HepG2 (cell line): ENCODE measurements around the gene TAS1R3. TPM values are rescaled to one million over a fixed set of nuclear protein-coding genes. Genes with fewer than 3 reads are reported as not detected.
A peak's percentile ranks its signal among the peaks of the same experiment; 100 is the strongest.

Source experiments
- ATAC-seq: fragments of 200-7000 bp; cut with Tn5 transposase; 3 replicates; pipeline ENCODE4 v1.9.1; 2020; ENCODE audit warnings: mild to moderate bottlenecking, moderate library complexity
- BruUV-seq: library from RNA; stranded (reverse); fragments of 400-500 nt; replicated peaks from 2 replicates; lab custom pipeline; 2021; lab: Mats Ljungman, UMichigan
- CTCF ChIA-PET: fragments of 300-600 bp; formaldehyde crosslinking; extraction: SDS; loops from one replicate; lab custom pipeline; 2021; ENCODE audit warnings: low total read pairs, inconsistent platforms, low intra/inter-chr PET ratio; lab: Yijun Ruan, JAX
- POLR2A ChIA-PET: fragments of 350-600 bp; sonication (Branson Sonifier 250); formaldehyde crosslinking; loops from one replicate; lab custom pipeline; 2020; ENCODE audit warnings: antibody characterized with exemption, inconsistent platforms; lab: Yijun Ruan, JAX
- DNase-seq: peaks from one replicate; pipeline ENCODE4 v3.0.0-alpha.2; 2015; ENCODE audit warnings: low spot score
- FAIRE-seq: peaks from 3 replicates; lab custom pipeline; 2011; peaks lifted over from hg19 to GRCh38; lab: Jason Lieb, UNC
- H2AFZ ChIP-seq: one replicate; pipeline ENCODE4 v1.6.1; 2011; ENCODE audit warnings: low read length, inconsistent platforms
- H3K27ac ChIP-seq: fragments of 300-600 bp; 3 replicates; pipeline ENCODE4 v1.8.0; 2011; ENCODE audit warnings: mixed run types, mild to moderate bottlenecking, mixed read lengths, low read length, inconsistent platforms; ENCODE audit not compliant: insufficient read depth; ENCODE audit errors: extremely low read length
- H3K27me3 ChIP-seq, 2 experiments: fragments of 200-600 bp in 1 of 2; 2 replicates in 1 of 2; 3 replicates in 1 of 2; pipeline versions ENCODE4 v1.6.0 to v1.8.0; 2011; ENCODE audit warnings: low read length in 2 of 2, mild to moderate bottlenecking in 2 of 2, moderate library complexity in 2 of 2, inconsistent platforms in 1 of 2; ENCODE audit not compliant: insufficient read depth in 2 of 2, control insufficient read depth in 1 of 2
- H3K36me3 ChIP-seq, 2 experiments: fragments of 200-600 bp in 1 of 2; replicated peaks in 1 of 2; 2 replicates in 1 of 2; 3 replicates in 1 of 2; pipeline versions ENCODE4 v1.5.1 to v1.8.0; 2011; ENCODE audit warnings: low read length in 2 of 2, inconsistent platforms in 1 of 2; ENCODE audit not compliant: insufficient read depth in 2 of 2, control insufficient read depth in 1 of 2
- H3K4me1 ChIP-seq: 2 replicates; pipeline ENCODE4 v1.5.1; 2012; ENCODE audit warnings: low read length, inconsistent platforms; ENCODE audit not compliant: insufficient read depth
- H3K4me2 ChIP-seq: 2 replicates; pipeline ENCODE4 v1.6.0; 2011; ENCODE audit warnings: low read depth, low read length, inconsistent platforms
- H3K4me3 ChIP-seq, 3 experiments: fragments of 200-600 bp in 1 of 3; sonication (generic), shearing (Covaris generic) in 1 of 3; replicated peaks in 1 of 3; 2 replicates each; pipeline ENCODE4 v1.5.1; 2011 to 2016; ENCODE audit warnings: low read length in 3 of 3, inconsistent platforms in 2 of 3, low read depth in 2 of 3, mild to moderate bottlenecking in 2 of 3, control low read depth in 1 of 3, mixed read lengths in 1 of 3; ENCODE audit not compliant: insufficient read depth in 1 of 3
- H3K79me2 ChIP-seq: one replicate; pipeline ENCODE4 v1.6.1; 2011; ENCODE audit warnings: low read length, inconsistent platforms; ENCODE audit not compliant: insufficient read depth
- H3K9ac ChIP-seq: 2 replicates; pipeline ENCODE4 v1.6.0; 2011; ENCODE audit warnings: mild to moderate bottlenecking, low read depth, low read length, inconsistent platforms; ENCODE audit not compliant: insufficient read depth
- H3K9me3 ChIP-seq: 2 replicates; pipeline ENCODE4 v1.5.1; 2012; ENCODE audit warnings: mild to moderate bottlenecking, low read length
- H4K20me1 ChIP-seq: 2 replicates; pipeline ENCODE4 v1.6.0; 2011; ENCODE audit warnings: inconsistent platforms, mild to moderate bottlenecking, low read length, moderate library complexity; ENCODE audit not compliant: insufficient read depth
- AGO2 ChIP-seq: fragments of 200-400 bp; formaldehyde crosslinking; optimal IDR thresholded peaks from 2 replicates; pipeline ENCODE3; 2017; ENCODE audit warnings: mild to moderate bottlenecking, low read depth, low read length, moderate library complexity
- AKAP8 ChIP-seq: sonication (generic); formaldehyde crosslinking; IDR thresholded peaks from 2 replicates; pipeline ENCODE4 v1.5.1; 2020; ENCODE audit warnings: mild to moderate bottlenecking, missing genetic modification reagents
- ARNT2 ChIP-seq: sonication (generic); formaldehyde crosslinking; IDR thresholded peaks from 2 replicates; pipeline ENCODE4 v1.8.0; 2022; ENCODE audit warnings: mild to moderate bottlenecking, low read depth, missing genetic modification reagents, moderate library complexity
- BORCS8-MEF2B ChIP-seq: sonication (generic); formaldehyde crosslinking; IDR thresholded peaks from 2 replicates; pipeline ENCODE4 v1.8.0; 2022; ENCODE audit warnings: mild to moderate bottlenecking, missing genetic modification reagents
- CBX2 ChIP-seq, 2 experiments: fragments of 200-600 bp in 1 of 2; sonication (generic); formaldehyde crosslinking in 1 of 2; IDR thresholded peaks; 2 replicates each; pipeline versions ENCODE4 v1.7.0 to v1.8.1; 2018 to 2022; ENCODE audit warnings: low read depth in 2 of 2, low read length in 1 of 2, mild to moderate bottlenecking in 1 of 2, missing genetic modification reagents in 1 of 2
- EP300 ChIP-seq, 3 experiments: sonication (generic) in 1 of 3; formaldehyde crosslinking in 1 of 3; IDR thresholded peaks; 2 replicates each; pipeline versions ENCODE4 v1.5.1 to v1.6.1; 2011 to 2020; ENCODE audit warnings: low read depth in 2 of 3, low read length in 2 of 3, borderline replicate concordance in 1 of 3, improper control_type of control experiment in 1 of 3, mild to moderate bottlenecking in 1 of 3, missing genetic modification reagents in 1 of 3, moderate library complexity in 1 of 3
- GRHL1 ChIP-seq: sonication (generic); formaldehyde crosslinking; conservative IDR thresholded peaks from 2 replicates; pipeline ENCODE4 v1.8.0; 2022; ENCODE audit warnings: missing genetic modification reagents
- HNRNPLL ChIP-seq: fragments of 200-400 bp; formaldehyde crosslinking; IDR thresholded peaks from 2 replicates; pipeline ENCODE4 v1.6.1; 2017; ENCODE audit warnings: mild to moderate bottlenecking, low read depth, low read length; ENCODE audit not compliant: poor library complexity, severe bottlenecking
- MTA3 ChIP-seq: sonication (generic); formaldehyde crosslinking; IDR thresholded peaks from 2 replicates; pipeline ENCODE4 v1.4.0; 2020; ENCODE audit warnings: missing genetic modification reagents
- MTERF4 ChIP-seq: sonication (generic); formaldehyde crosslinking; IDR thresholded peaks from 2 replicates; pipeline ENCODE4 v1.8.0; 2023; ENCODE audit warnings: mild to moderate bottlenecking, missing genetic modification reagents
- RELA ChIP-seq: sonication (generic); formaldehyde crosslinking; IDR thresholded peaks from 2 replicates; pipeline ENCODE4 v1.4.0; 2020; ENCODE audit warnings: missing genetic modification reagents
- RFXANK ChIP-seq: IDR thresholded peaks from 2 replicates; pipeline ENCODE4 v1.6.1; 2016
- STAG1 ChIP-seq: sonication (generic); formaldehyde crosslinking; IDR thresholded peaks from 2 replicates; pipeline ENCODE4 v1.4.0; 2020; ENCODE audit warnings: missing genetic modification reagents
- ZNF3 ChIP-seq: IDR thresholded peaks from 2 replicates; pipeline ENCODE4 v1.7.0; 2017; ENCODE audit warnings: inconsistent platforms
- ZNF337 ChIP-seq: sonication (generic); formaldehyde crosslinking; IDR thresholded peaks from 2 replicates; pipeline ENCODE4 v1.5.1; 2020; ENCODE audit warnings: missing genetic modification reagents, low read depth, mild to moderate bottlenecking, borderline replicate concordance
- ZNF800 ChIP-seq: sonication (generic); formaldehyde crosslinking; IDR thresholded peaks from 2 replicates; pipeline ENCODE4 v1.4.0; 2020; ENCODE audit warnings: missing genetic modification reagents
- ZSCAN22 ChIP-seq: sonication (generic); formaldehyde crosslinking; IDR thresholded peaks from 2 replicates; pipeline ENCODE4 v1.4.0; 2020; ENCODE audit warnings: mild to moderate bottlenecking, missing genetic modification reagents
- WGBS: methylation state at CpG from one replicate; pipeline ENCODE4 v1.1.6; 2017; ENCODE audit warnings: low lambda C conversion rate; 5-methylcytosine and 5-hydroxymethylcytosine counted together
- in situ Hi-C: cut with HindIII; loops from 2 replicates; pipeline ENCODE4 v1.10.0; 2017; ENCODE audit warnings: low pct_unique_long_range_greater_than_20kb; ENCODE audit not compliant: extremely low pct_ligation_motif_present
- intact Hi-C: fragments of 100-400 bp; cut with micrococcal nuclease; formaldehyde crosslinking; loops from one replicate; pipeline ENCODE4 v1.10.0; 2022; ENCODE audit not compliant: unreplicated experiment
- polyA plus RNA-seq, 8 experiments: library from polyadenylated mRNA; depleted of rRNA in 3 of 8; stranded (reverse) in 7 of 8; unstranded in 1 of 8; fragments of >200 nt; fragmentation: Illumina TruSeq in 4 of 8; extraction: Trizol in 4 of 8; gene quantifications; 2 replicates each; pipeline versions ENCODE4 v1.2.1 to v1.2.3, GENCODE V29; 2011 to 2016; ENCODE audit warnings: low read depth in 4 of 8, missing spikeins in 1 of 8, mixed read lengths in 1 of 8; ENCODE audit not compliant: insufficient read depth in 1 of 8
- total RNA-seq, 5 experiments: library from RNA; depleted of rRNA; stranded (reverse); fragments of >200 nt; fragmentation: Illumina TruSeq; extraction: Trizol; gene quantifications; 2 replicates each; pipeline ENCODE4 v1.2.3, GENCODE V29; 2016; ENCODE audit warnings: low read depth in 1 of 5

The TAS1R3 gene
- total and polyA plus RNA-seq, 2 of the 13 experiments (the other 11 are each of a cell fraction or from before 2014, with no cell fraction given) = 0.13 to 0.15 TPM

- WGBS = 92% methylated on average over 10 of the region's 22 CpGs
- no peak for DNase-seq
- ChIA-PET POLR2A (no interaction called here), CTCF (no interaction called here)
- H4K20me1 ChIP-seq = no peaks in the 10 kb centered on the region
- in situ Hi-C loops (no loop called here), intact Hi-C loops (no loop called here)
- H3K4me3 ChIP-seq = no peak overlapping the region
- H3K36me3 ChIP-seq = no peaks in the 10 kb centered on the region; a peak in 1 of 5 replicates
- no TSS peak for BruUV-seq
- H3K27ac ChIP-seq = no peak overlapping the region
- H3K79me2 ChIP-seq = peaks cover 2% of the 10 kb centered on the region
- no peak overlapping the region for H3K9ac ChIP-seq
- H3K9me3 ChIP-seq = no peaks in the 10 kb centered on the region
- no peak overlapping the region for H2AFZ ChIP-seq
- FAIRE-seq = no peak
- peaks cover 14% of the 10 kb centered on the region for H3K4me1 ChIP-seq
- peak; percentile 59 for ATAC-seq
- H3K27me3 ChIP-seq = no peaks in the 10 kb centered on the region; a peak in 1 of 5 replicates
- H3K4me2 ChIP-seq = no peak overlapping the region
- no peak for TF ChIP-seq MTERF4 (CRISPR knock-in tag)
- no peak for TF ChIP-seq ZSCAN22 (CRISPR knock-in tag)
- TF ChIP-seq ZNF3 (CRISPR knock-in tag) = no peak
- TF ChIP-seq AKAP8 (CRISPR knock-in tag) = peak; percentile 93
- TF ChIP-seq BORCS8-MEF2B (CRISPR knock-in tag) = no peak
- TF ChIP-seq ZNF800 = no peak
- no peak for TF ChIP-seq ZNF337 (CRISPR knock-in tag)
- TF ChIP-seq AGO2 = peak; percentile 78
- 0 out of 2 replicates have a peak, but pooled peaks have one; percentile 24 for TF ChIP-seq STAG1
- TF ChIP-seq ARNT2 (CRISPR knock-in tag) = no peak
- no peak for TF ChIP-seq EP300 (IDR thresholded peaks at IDR 0.05; ENCODE audit: low read depth in 2 of 2, low read length in 2 of 2)
- no peak for TF ChIP-seq EP300 (CRISPR knock-in tag; IDR thresholded peaks at IDR 0.05; ENCODE audit: borderline replicate concordance)
- peak; percentile 14 for TF ChIP-seq HNRNPLL
- no peak for TF ChIP-seq MTA3 (CRISPR knock-in tag)
- TF ChIP-seq RELA = no peak
- TF ChIP-seq RFXANK (CRISPR knock-in tag) = no peak
- TF ChIP-seq CBX2 (IDR thresholded peaks at IDR 0.05; ENCODE audit: low read depth, low read length) = no peak
- no peak for TF ChIP-seq CBX2 (CRISPR knock-in tag; IDR thresholded peaks at IDR 0.05; ENCODE audit: low read depth)
- no peak for TF ChIP-seq GRHL1
Observed at GRCh38 chr1:1299686-1300351, 31.3 kb upstream of the TAS1R3 start.
